WTC11 (cell line): Measurements from ENCODE around the gene FBXO4. TPM values are rescaled to one million over a fixed set of nuclear protein-coding genes. Genes with fewer than 3 reads are reported as not detected.

ENCODE experiments used
- ATAC-seq: fragments of 200-7000 bp; cut with Tn5 transposase; 2 replicates; pipeline ENCODE4 v1.10.0; 2021; ENCODE audit warnings: mild to moderate bottlenecking, moderate library complexity
- CTCF ChIA-PET: fragments of 300-600 bp; sonication (Branson Sonifier 250); formaldehyde crosslinking; loops from one replicate; lab custom pipeline; 2021; ENCODE audit warnings: antibody characterized with exemption; lab: Charles Lee
- POLR2A ChIA-PET: fragments of 350-600 bp; sonication (Branson Sonifier 250); formaldehyde crosslinking; loops from one replicate; lab custom pipeline; 2021; ENCODE audit warnings: antibody characterized with exemption; lab: Charles Lee
- DNase-seq: peaks from one replicate; pipeline ENCODE4 v3.0.0; 2021; ENCODE audit warnings: low spot score
- H3K27ac Mint-ChIP-seq: 2 replicates; pipeline ENCODE4 v1.8.0; 2021; ENCODE audit warnings: mixed read lengths
- H3K27me3 Mint-ChIP-seq: 2 replicates; pipeline ENCODE4 v1.8.0; 2021; ENCODE audit warnings: low read depth, mild to moderate bottlenecking, moderate library complexity, mixed read lengths
- H3K36me3 Mint-ChIP-seq: 2 replicates; pipeline ENCODE4 v1.8.0; 2021; ENCODE audit warnings: mixed read lengths
- H3K4me1 Mint-ChIP-seq: 2 replicates; pipeline ENCODE4 v1.8.0; 2022; ENCODE audit warnings: mixed read lengths
- H3K4me3 Mint-ChIP-seq: 2 replicates; pipeline ENCODE4 v1.8.0; 2021; ENCODE audit warnings: mild to moderate bottlenecking, moderate library complexity, mixed read lengths
- H3K9me3 Mint-ChIP-seq: 2 replicates; pipeline ENCODE4 v1.8.0; 2021; ENCODE audit warnings: mixed read lengths
- CREB1 ChIP-seq: sonication (generic); formaldehyde crosslinking; IDR thresholded peaks from 2 replicates; pipeline ENCODE4 v1.8.0; 2023; ENCODE audit warnings: mild to moderate bottlenecking, missing genetic modification reagents
- MXD4 ChIP-seq: fragments of 250-450 bp; sonication (Bioruptor Pico); IDR thresholded peaks from 2 replicates; pipeline ENCODE4 v1.8.0; 2021; ENCODE audit warnings: mild to moderate bottlenecking, moderate library complexity, borderline replicate concordance
- NR3C1 ChIP-seq: sonication (generic); formaldehyde crosslinking; conservative IDR thresholded peaks from 2 replicates; pipeline ENCODE4 v1.8.1; 2023; ENCODE audit warnings: low read depth, mild to moderate bottlenecking, missing genetic modification reagents
- TEAD1 ChIP-seq: sonication (generic); formaldehyde crosslinking; IDR thresholded peaks from 2 replicates; pipeline ENCODE4 v1.8.0; 2022; ENCODE audit warnings: mild to moderate bottlenecking, missing genetic modification reagents
- total RNA-seq: library from RNA; stranded (reverse); gene quantifications from 3 replicates; pipeline ENCODE4 v1.2.3, GENCODE V29; 2021
- TF ChIP-seq, protein P1 (sequence below): sonication (generic); formaldehyde crosslinking; IDR thresholded peaks from 2 replicates; pipeline ENCODE4 v1.8.1; 2022; ENCODE audit warnings: missing genetic modification reagents, borderline replicate concordance
- TF ChIP-seq, protein P2 (sequence below): sonication (generic); formaldehyde crosslinking; IDR thresholded peaks from 2 replicates; pipeline ENCODE4 v1.8.1; 2022; ENCODE audit warnings: low read depth, mild to moderate bottlenecking, moderate library complexity, missing genetic modification reagents, borderline replicate concordance
- TF ChIP-seq, protein P3 (sequence below): fragments of 250-450 bp; sonication (Bioruptor Pico); IDR thresholded peaks from 2 replicates; pipeline ENCODE4 v1.9.0; 2021; ENCODE audit warnings: mild to moderate bottlenecking
- TF ChIP-seq, protein P4 (sequence below): sonication (generic); formaldehyde crosslinking; IDR thresholded peaks from 2 replicates; pipeline ENCODE4 v1.8.1; 2023; ENCODE audit warnings: mild to moderate bottlenecking, missing genetic modification reagents, moderate library complexity
- TF ChIP-seq, protein P5 (sequence below): fragments of 250-450 bp; sonication (Bioruptor Pico); IDR thresholded peaks from 2 replicates; pipeline ENCODE4 v2.1.2; 2022; ENCODE audit warnings: mild to moderate bottlenecking, moderate library complexity
- TF ChIP-seq, protein P6 (sequence below): sonication (generic); formaldehyde crosslinking; IDR thresholded peaks from 2 replicates; pipeline ENCODE4 v1.8.1; 2022; ENCODE audit warnings: mild to moderate bottlenecking, moderate library complexity, missing genetic modification reagents
- TF ChIP-seq, protein P7 (sequence below): fragments of 200-600 bp; IDR thresholded peaks from 2 replicates; pipeline ENCODE4 v1.8.0; 2022; ENCODE audit warnings: antibody characterized with exemption
- TF ChIP-seq, protein P8 (sequence below): sonication (generic); formaldehyde crosslinking; IDR thresholded peaks from 2 replicates; pipeline ENCODE4 v1.8.0; 2023; ENCODE audit warnings: mild to moderate bottlenecking, missing genetic modification reagents
- TF ChIP-seq, protein P9 (sequence below): fragments of 250-450 bp; sonication (Bioruptor Pico); IDR thresholded peaks from 2 replicates; pipeline ENCODE4 v1.8.0; 2021; ENCODE audit warnings: mild to moderate bottlenecking
- TF ChIP-seq, protein P10 (sequence below): sonication (generic); formaldehyde crosslinking; IDR thresholded peaks from 2 replicates; pipeline ENCODE4 v1.8.1; 2023; ENCODE audit warnings: mild to moderate bottlenecking, missing genetic modification reagents, moderate library complexity

The FBXO4 gene
- total RNA-seq, 1 experiment from 2014 or later: 0.72 TPM

DNA sequence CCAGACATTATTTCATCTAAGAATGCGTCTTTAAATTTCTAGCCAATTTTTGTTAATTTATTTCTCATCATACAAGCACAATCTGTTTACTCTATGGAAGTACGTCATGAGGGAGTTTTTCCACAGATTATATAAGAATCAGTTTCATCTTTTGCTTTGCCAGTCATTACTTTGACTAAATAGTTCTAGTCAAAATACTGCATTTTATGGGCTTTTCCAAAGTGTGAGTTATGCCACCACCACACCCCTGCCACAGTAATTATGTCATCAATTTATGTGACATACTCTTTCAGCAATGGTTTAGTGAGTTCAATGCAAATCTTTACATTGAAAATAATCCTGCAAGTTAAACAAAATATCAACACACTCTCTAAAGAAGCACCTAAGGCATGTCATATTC is 18.9 kb upstream of the FBXO4 start:
- peaks cover 28% of the 10 kb centered on the region for H3K36me3 Mint-ChIP-seq
- ChIA-PET CTCF (no interaction called here), POLR2A (no interaction called here)
- H3K27me3 Mint-ChIP-seq: peaks cover 7% of the 10 kb centered on the region
- H3K27ac Mint-ChIP-seq: no peak overlapping the region
- no peak for ATAC-seq
- peaks cover 3% of the 10 kb centered on the region; the same call in 1 of the 2 replicates for H3K9me3 Mint-ChIP-seq
- TF ChIP-seq, protein P1, sequence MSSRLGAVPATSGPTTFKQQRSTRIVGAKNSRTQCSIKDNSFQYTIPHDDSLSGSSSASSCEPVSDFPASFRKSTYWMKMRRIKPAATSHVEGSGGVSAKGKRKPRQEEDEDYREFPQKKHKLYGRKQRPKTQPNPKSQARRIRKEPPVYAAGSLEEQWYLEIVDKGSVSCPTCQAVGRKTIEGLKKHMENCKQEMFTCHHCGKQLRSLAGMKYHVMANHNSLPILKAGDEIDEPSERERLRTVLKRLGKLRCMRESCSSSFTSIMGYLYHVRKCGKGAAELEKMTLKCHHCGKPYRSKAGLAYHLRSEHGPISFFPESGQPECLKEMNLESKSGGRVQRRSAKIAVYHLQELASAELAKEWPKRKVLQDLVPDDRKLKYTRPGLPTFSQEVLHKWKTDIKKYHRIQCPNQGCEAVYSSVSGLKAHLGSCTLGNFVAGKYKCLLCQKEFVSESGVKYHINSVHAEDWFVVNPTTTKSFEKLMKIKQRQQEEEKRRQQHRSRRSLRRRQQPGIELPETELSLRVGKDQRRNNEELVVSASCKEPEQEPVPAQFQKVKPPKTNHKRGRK (CRISPR knock-in tag): no peak
- TF ChIP-seq MXD4: no peak
- TF ChIP-seq, protein P2, sequence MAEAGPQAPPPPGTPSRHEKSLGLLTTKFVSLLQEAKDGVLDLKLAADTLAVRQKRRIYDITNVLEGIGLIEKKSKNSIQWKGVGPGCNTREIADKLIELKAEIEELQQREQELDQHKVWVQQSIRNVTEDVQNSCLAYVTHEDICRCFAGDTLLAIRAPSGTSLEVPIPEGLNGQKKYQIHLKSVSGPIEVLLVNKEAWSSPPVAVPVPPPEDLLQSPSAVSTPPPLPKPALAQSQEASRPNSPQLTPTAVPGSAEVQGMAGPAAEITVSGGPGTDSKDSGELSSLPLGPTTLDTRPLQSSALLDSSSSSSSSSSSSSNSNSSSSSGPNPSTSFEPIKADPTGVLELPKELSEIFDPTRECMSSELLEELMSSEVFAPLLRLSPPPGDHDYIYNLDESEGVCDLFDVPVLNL (CRISPR knock-in tag): no peak
- TF ChIP-seq, protein P3, sequence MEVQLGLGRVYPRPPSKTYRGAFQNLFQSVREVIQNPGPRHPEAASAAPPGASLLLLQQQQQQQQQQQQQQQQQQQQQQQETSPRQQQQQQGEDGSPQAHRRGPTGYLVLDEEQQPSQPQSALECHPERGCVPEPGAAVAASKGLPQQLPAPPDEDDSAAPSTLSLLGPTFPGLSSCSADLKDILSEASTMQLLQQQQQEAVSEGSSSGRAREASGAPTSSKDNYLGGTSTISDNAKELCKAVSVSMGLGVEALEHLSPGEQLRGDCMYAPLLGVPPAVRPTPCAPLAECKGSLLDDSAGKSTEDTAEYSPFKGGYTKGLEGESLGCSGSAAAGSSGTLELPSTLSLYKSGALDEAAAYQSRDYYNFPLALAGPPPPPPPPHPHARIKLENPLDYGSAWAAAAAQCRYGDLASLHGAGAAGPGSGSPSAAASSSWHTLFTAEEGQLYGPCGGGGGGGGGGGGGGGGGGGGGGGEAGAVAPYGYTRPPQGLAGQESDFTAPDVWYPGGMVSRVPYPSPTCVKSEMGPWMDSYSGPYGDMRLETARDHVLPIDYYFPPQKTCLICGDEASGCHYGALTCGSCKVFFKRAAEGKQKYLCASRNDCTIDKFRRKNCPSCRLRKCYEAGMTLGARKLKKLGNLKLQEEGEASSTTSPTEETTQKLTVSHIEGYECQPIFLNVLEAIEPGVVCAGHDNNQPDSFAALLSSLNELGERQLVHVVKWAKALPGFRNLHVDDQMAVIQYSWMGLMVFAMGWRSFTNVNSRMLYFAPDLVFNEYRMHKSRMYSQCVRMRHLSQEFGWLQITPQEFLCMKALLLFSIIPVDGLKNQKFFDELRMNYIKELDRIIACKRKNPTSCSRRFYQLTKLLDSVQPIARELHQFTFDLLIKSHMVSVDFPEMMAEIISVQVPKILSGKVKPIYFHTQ: no peak
- no peak overlapping the region for H3K4me3 Mint-ChIP-seq
- DNase-seq: no peak
- H3K4me1 Mint-ChIP-seq: peaks cover 17% of the 10 kb centered on the region

DNA sequence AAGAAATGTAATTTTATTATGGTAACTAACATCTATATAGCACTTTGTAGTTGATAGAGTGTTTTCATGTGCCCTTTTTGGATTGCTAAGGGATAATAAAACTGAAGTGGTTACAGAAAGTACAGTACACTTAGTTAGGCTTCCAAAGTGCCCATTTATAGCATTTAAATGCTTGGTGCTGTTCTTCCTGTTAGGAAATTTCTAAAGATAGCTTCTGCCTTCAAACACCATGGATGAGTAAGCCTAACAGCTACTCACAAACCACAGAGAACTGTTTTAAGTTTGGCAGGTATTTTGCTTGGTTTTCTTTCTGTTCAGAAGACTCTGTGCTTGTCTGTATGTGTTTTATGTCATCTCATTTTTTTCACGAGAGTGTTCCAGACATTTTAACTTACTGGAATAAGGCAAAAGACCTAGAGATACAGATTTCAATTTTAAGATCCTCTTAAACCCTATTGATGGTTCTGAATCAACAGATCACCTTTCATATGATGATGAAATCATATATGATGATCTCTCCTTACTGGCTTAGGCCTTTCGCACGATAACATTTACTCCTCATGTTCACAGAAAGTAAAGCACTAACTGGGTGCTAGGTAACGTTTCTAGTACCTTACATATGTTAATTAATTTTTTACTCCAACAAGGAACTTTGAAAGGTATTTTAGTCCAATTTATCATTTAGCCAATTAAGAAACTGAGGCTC is 16.6 kb upstream of the FBXO4 start:
- POLR2A ChIA-PET: no interaction called here
- Mint-ChIP-seq H3K9me3 (no peaks in the 10 kb centered on the region), H3K36me3 (peaks cover 47% of the 10 kb centered on the region), H3K4me1 (peaks cover 14% of the 10 kb centered on the region), H3K4me3 (no peak overlapping the region), H3K27me3 (no peaks in the 10 kb centered on the region), H3K27ac (no peak overlapping the region)
- no peak for ATAC-seq
- no peak for DNase-seq
- CTCF ChIA-PET: no interaction called here
- TF ChIP-seq, protein P4, sequence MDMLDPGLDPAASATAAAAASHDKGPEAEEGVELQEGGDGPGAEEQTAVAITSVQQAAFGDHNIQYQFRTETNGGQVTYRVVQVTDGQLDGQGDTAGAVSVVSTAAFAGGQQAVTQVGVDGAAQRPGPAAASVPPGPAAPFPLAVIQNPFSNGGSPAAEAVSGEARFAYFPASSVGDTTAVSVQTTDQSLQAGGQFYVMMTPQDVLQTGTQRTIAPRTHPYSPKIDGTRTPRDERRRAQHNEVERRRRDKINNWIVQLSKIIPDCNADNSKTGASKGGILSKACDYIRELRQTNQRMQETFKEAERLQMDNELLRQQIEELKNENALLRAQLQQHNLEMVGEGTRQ (CRISPR knock-in tag): no peak
- TF ChIP-seq, protein P5, sequence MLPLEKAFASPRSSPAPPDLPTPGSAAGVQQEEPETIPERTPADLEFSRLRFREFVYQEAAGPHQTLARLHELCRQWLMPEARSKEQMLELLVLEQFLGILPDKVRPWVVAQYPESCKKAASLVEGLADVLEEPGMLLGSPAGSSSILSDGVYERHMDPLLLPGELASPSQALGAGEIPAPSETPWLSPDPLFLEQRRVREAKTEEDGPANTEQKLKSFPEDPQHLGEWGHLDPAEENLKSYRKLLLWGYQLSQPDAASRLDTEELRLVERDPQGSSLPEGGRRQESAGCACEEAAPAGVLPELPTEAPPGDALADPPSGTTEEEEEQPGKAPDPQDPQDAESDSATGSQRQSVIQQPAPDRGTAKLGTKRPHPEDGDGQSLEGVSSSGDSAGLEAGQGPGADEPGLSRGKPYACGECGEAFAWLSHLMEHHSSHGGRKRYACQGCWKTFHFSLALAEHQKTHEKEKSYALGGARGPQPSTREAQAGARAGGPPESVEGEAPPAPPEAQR: no peak
- TF ChIP-seq, protein P6, sequence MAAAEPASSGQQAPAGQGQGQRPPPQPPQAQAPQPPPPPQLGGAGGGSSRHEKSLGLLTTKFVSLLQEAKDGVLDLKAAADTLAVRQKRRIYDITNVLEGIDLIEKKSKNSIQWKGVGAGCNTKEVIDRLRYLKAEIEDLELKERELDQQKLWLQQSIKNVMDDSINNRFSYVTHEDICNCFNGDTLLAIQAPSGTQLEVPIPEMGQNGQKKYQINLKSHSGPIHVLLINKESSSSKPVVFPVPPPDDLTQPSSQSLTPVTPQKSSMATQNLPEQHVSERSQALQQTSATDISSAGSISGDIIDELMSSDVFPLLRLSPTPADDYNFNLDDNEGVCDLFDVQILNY (CRISPR knock-in tag): no peak
- TF ChIP-seq NR3C1 (CRISPR knock-in tag): no peak
- TF ChIP-seq, protein P1 (CRISPR knock-in tag): no peak
- no peak for TF ChIP-seq TEAD1 (CRISPR knock-in tag)
- TF ChIP-seq, protein P7, sequence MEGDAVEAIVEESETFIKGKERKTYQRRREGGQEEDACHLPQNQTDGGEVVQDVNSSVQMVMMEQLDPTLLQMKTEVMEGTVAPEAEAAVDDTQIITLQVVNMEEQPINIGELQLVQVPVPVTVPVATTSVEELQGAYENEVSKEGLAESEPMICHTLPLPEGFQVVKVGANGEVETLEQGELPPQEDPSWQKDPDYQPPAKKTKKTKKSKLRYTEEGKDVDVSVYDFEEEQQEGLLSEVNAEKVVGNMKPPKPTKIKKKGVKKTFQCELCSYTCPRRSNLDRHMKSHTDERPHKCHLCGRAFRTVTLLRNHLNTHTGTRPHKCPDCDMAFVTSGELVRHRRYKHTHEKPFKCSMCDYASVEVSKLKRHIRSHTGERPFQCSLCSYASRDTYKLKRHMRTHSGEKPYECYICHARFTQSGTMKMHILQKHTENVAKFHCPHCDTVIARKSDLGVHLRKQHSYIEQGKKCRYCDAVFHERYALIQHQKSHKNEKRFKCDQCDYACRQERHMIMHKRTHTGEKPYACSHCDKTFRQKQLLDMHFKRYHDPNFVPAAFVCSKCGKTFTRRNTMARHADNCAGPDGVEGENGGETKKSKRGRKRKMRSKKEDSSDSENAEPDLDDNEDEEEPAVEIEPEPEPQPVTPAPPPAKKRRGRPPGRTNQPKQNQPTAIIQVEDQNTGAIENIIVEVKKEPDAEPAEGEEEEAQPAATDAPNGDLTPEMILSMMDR: no peak
- TF ChIP-seq, protein P8, sequence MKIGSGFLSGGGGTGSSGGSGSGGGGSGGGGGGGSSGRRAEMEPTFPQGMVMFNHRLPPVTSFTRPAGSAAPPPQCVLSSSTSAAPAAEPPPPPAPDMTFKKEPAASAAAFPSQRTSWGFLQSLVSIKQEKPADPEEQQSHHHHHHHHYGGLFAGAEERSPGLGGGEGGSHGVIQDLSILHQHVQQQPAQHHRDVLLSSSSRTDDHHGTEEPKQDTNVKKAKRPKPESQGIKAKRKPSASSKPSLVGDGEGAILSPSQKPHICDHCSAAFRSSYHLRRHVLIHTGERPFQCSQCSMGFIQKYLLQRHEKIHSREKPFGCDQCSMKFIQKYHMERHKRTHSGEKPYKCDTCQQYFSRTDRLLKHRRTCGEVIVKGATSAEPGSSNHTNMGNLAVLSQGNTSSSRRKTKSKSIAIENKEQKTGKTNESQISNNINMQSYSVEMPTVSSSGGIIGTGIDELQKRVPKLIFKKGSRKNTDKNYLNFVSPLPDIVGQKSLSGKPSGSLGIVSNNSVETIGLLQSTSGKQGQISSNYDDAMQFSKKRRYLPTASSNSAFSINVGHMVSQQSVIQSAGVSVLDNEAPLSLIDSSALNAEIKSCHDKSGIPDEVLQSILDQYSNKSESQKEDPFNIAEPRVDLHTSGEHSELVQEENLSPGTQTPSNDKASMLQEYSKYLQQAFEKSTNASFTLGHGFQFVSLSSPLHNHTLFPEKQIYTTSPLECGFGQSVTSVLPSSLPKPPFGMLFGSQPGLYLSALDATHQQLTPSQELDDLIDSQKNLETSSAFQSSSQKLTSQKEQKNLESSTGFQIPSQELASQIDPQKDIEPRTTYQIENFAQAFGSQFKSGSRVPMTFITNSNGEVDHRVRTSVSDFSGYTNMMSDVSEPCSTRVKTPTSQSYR (CRISPR knock-in tag): no peak
- TF ChIP-seq, protein P9, sequence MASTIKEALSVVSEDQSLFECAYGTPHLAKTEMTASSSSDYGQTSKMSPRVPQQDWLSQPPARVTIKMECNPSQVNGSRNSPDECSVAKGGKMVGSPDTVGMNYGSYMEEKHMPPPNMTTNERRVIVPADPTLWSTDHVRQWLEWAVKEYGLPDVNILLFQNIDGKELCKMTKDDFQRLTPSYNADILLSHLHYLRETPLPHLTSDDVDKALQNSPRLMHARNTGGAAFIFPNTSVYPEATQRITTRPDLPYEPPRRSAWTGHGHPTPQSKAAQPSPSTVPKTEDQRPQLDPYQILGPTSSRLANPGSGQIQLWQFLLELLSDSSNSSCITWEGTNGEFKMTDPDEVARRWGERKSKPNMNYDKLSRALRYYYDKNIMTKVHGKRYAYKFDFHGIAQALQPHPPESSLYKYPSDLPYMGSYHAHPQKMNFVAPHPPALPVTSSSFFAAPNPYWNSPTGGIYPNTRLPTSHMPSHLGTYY (CRISPR knock-in tag): no peak
- TF ChIP-seq, protein P10, sequence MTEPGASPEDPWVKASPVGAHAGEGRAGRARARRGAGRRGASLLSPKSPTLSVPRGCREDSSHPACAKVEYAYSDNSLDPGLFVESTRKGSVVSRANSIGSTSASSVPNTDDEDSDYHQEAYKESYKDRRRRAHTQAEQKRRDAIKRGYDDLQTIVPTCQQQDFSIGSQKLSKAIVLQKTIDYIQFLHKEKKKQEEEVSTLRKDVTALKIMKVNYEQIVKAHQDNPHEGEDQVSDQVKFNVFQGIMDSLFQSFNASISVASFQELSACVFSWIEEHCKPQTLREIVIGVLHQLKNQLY (CRISPR knock-in tag): no peak
- TF ChIP-seq CREB1 (CRISPR knock-in tag): no peak
